ENCODE results near the gene PARD6G.

- TF ChIP-seq POLR2A (IDR thresholded peaks at IDR 0.05) (no peak), CTCF (IDR thresholded peaks at IDR 0.05) (no peak)
Observed at GRCh38 chr18:80203249-80203648, 44.1 kb downstream of the PARD6G start.
